Right lung (tissue), 10 donors: Measurements from ENCODE around the gene PNPLA1. TPM values are rescaled to one million over a fixed set of nuclear protein-coding genes. Genes with fewer than 3 reads are reported as not detected.

ENCODE experiments used
- DNase-seq, 2 donors: peaks; one replicate each; pipeline ENCODE4 v3.0.0-alpha.2; 2013
- long read RNA-seq, 8 donors: transcript quantifications; one replicate each; lab custom pipeline, GENCODE V29; 2026
- polyA plus RNA-seq, 5 donors: library from polyadenylated mRNA; unstranded; fragments of 120-200 nt; gene quantifications; one replicate each; pipeline versions ENCODE4 v1.2.1 to v1.2.3, GENCODE V29; 2013; ENCODE audit warnings: inconsistent platforms in 1 of 5, low replicate concordance in 1 of 5; ENCODE audit not compliant: insufficient read length in 5 of 5, insufficient read depth in 1 of 5

The PNPLA1 gene, protein sequence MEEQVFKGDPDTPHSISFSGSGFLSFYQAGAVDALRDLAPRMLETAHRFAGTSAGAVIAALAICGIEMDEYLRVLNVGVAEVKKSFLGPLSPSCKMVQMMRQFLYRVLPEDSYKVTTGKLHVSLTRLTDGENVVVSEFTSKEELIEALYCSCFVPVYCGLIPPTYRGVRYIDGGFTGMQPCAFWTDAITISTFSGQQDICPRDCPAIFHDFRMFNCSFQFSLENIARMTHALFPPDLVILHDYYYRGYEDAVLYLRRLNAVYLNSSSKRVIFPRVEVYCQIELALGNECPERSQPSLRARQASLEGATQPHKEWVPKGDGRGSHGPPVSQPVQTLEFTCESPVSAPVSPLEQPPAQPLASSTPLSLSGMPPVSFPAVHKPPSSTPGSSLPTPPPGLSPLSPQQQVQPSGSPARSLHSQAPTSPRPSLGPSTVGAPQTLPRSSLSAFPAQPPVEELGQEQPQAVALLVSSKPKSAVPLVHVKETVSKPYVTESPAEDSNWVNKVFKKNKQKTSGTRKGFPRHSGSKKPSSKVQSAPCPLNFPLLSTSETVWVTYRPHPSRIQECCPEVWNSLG
- polyA plus RNA-seq: under 1 TPM in 4 of 5 donors, not detected in 1; 0.13 to 0.21 (median 0.18) TPM
- long read RNA-seq, donor 1: 0 reads
- long read RNA-seq, donor 2: 0 reads
- long read RNA-seq, donor 3: 0 reads
- long read RNA-seq, donor 4: 0 reads
- long read RNA-seq, donor 5: 0 reads
- long read RNA-seq, donor 6: 0 reads
- long read RNA-seq, donor 7: 0 reads
- long read RNA-seq, donor 8: 0 reads

DNA sequence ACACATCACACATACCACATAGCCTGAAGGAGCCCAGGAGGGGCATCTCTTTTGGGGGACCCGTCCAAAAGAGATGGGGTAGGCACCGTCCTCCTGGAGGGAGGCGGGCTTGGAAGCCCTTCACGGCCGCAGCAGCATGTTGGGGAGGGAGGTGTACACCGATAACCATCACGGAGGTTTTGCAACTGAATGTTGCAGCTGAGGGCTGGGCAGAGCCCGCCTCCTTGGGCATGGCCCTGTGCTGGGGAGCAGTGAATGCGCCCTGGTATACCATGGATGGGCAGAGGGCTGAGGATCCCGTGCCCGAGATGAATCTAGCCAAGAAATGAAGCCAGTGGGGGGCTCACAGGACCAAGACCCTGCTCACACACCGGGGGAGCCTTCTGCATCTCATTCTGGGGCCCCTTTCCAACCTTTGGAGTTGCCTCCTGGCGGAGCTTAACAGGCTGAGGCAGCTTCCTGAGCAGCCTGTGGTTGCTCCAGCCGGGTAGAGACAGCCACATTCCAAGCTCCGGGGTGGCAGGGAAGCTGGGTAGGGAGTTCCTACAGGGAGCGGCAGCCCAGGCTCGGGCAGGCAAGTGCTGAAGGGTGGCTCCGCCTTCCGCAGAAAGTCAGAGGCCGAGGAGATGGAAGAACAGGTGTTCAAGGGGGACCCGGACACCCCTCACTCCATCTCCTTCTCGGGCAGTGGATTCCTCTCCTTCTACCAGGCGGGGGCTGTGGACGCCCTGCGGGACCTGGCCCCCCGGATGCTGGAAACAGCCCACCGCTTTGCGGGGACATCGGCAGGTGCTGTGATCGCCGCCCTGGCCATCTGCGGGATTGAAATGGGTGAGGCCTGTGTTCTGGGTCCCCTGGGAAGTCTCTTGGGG lies at the start of gene PNPLA1:
Gene PNPLA1 (plus strand): TSS at position 227 of the 872 bp plus-strand sequence. CDS start 400 bp downstream, at position 627.
- no peak for DNase-seq

GRCh38 chr6:36220226-36220625 lies 49.6 kb upstream of the PNPLA1 start:
- no peak for DNase-seq

DNA sequence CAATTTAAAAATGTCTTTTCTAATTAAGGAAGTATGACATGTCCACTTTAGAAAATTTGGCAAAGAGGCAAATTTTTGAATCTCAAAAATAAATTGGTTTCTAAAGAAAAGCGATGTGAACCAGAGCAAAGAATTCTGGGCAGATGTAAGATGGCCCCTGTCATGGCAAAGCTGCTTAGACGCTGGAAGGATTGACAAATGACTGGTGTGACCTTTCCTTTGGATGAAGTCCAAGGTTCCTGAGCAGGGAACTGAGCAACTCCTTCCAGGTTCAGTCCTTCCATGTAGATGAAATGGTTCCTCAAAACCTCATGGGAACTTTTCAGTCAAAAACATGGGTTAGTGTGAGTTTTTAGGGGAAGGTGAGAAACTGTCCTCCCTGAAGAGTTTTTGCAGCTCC lies 48.2 kb upstream of the PNPLA1 start:
- no peak for DNase-seq

DNA sequence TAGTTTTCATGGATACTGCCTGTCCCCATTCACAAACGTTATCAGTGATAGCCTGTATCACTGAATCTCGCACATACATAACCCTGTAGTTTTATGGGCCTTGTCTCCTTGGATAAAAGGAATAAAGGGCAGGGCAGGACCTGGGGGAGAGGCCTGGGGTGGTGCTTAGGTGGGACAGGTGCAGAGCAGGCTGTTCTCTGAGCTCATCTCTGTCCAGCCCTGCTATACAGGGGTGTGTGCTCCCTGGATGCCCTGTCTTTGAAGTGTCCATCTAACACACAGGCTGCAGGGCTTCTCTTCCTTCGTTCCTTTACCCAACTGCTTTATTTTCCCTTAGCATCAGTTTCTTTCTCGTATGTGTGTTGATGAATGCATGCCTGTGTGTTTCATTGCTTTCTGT lies 46.9 kb upstream of the PNPLA1 start:
- DNase-seq: no peak

DNA sequence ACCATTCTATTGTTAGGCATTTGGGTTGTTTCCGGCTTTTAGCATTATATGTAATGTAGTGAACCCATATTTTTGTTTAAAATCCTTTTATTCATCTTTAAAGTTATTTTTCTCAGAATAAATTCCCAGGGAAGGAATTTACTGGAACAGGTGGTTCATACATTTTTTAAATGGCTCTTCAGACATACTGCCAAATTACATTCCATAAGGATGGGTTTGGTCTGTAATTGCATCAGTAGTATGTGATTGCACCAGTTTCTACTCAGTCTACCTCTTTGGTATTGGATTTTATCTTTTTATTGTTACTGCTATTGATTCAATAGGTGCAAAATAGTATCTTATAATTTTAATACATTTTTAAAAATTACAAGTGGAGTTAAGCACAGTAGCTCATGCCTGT lies 46.2 kb upstream of the PNPLA1 start:
- DNase-seq: no peak

DNA sequence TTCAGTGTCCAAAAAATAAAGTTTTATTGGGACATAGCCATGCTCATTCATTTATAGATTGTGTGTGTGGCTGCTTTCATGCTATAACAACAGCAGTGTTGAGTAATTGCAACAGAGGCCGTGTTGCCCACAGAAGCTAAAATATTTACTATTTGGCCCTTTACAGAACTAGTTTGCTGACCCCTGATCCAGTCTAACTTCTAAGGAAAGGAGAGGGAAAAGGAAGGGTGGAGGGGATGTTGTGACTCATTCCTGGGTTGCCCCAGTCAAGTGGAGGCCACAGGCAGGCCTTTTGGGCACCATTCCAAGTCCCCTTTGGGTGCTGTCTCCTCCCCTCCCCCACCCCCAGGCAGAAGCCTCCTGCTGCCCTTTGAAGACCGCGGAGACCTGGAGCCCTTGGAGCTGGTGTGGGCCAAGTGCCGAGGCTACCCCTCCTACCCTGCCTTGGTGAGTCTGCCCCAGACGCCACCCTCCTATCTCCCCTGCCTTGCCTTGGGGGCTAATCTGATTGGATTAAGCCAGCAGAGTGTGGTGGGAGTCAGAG lies 44.9 kb upstream of the PNPLA1 start:
- no peak for DNase-seq

DNA sequence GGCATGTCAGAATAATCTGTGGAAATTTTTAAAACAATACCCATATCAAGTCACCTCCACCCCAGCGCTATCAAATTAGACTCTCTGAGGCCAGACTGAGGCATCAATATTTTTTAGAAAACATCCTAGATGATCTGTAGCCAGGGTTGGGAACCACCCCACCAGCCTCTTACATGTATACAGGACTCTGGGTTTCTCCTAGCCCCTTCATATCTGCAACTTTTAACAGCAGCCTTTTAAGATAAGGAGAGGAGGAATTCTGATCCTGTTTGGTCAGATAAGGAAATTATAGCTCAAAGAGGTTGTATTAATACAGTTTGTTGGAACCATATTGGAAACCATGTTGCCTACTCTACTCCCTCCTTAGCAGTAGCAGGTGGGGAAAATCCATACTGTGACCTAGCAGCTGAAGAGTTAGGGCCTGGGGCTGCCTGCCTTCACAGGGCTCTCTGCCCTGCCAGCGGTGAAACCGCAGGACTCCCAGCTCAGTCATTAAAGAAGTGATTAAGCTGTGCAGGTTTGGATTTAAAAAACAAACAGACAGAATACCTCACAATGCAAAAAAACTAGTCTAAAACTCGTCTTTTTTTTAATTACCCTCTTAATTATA lies 43.3 kb upstream of the PNPLA1 start:
- no peak for DNase-seq

DNA sequence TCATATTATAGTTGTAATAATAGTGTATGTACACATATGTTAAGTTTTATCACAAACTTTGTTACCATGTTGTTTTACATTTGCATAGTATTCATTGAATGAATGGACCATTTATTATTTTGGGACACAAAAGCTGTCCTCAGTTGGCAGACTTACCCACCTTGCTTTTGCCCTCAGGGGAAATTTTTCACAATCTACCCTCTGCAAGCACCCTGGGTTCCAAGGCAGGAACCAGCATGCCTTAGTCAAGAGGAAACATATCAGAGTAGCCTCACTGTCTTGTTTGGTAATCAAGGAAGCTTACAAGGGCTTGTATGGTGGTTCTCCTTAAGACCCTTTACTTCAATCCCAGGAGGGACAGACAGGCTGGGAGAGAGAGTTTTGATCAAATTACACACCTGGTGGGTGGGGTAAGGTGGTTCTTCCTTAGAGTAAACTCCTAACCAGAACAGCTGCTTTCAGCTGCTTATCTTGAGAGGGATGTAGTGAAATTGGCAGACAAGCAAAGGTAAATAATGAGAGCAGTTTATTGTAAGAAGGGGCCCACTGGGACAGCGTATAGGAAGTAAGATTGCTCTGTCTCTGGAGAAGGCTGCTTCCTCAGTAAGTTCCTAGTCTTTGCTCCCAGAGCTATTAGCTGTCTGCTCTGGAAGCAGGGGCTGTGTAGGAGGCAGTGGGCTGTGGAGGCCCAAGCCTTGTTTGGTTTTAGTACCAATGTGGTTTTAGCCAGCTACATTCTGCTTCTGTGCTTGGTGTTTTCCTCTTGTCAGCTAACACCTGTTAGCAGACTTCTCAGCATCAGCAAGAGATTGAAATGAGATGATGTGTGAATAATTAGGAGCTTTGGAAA lies 42.3 kb upstream of the PNPLA1 start:
- DNase-seq: no peak

GRCh38 chr6:36229223-36229622 lies 40.6 kb upstream of the PNPLA1 start:
- DNase-seq: no peak

DNA sequence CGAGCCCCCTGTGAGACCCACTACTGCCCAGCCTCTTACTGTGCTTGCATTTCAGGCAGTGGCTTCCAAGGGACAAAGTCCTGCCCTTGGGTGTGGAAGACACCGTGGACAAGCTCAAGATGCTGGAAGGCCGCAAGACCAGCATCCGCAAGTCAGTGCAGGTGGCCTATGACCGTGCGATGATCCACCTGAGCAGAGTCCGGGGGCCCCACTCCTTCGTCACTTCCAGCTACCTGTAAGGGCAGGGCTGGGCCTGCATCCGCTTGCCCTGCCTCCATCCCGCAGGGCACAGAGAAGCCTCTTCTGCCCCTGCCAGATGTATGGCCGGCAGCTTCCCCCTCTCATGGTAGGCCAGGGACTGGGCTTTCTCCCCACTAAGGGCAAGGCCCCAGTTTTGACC lies 39.5 kb upstream of the PNPLA1 start:
- no peak for DNase-seq

GRCh38 chr6:36232172-36232571 lies 37.7 kb upstream of the PNPLA1 start:
- no peak for DNase-seq

DNA sequence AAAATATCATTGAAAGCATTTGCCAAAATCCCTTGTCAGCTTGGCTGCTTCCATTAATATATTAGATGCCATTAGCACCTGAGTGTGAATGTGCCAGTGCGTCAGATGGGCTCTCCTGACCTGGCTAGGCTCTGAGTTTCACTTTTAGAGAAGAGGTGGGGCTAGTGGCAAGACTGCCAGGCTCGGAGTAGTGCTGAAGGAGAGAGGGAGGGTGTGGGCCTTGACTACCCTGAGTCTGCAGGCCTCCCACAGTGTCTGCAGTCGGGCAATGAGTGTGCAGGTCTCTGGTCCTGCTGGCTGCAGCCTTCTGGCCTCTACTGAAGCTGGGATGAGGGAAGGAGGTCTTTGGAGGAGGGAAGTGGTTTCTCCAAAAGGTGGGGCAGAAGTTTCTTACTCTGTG lies 34.6 kb upstream of the PNPLA1 start:
- DNase-seq: no peak

GRCh38 chr6:36235862-36236261 lies 34.0 kb upstream of the PNPLA1 start:
- no peak for DNase-seq

- DNase-seq: no peak
Observed at GRCh38 chr6:36239774-36240173, 30.1 kb upstream of the PNPLA1 start.

- DNase-seq: no peak
Observed at GRCh38 chr6:36241728-36242127, 28.1 kb upstream of the PNPLA1 start.

DNA sequence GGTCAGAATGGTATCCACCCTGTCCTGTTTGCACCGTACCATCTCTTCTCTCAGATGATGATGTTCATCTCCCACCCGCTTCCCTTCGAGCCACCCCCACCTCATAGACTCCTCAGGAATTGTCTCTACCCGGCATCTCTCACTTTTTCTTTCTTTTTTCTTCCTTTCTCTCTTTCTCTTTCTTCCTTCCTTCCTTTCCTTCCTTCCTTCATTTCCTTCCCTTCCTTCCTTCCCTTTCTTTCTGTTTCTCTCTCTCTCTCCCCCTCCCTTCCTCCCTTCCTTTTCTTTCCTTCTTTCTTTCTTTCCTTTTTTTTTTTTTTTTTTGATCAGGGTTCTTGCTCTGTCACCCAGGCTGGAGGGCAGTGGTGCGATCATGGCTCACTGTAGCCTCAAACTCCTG lies 27.7 kb upstream of the PNPLA1 start:
- no peak for DNase-seq

GRCh38 chr6:36242626-36243025 lies 27.2 kb upstream of the PNPLA1 start:
- DNase-seq: no peak

DNA sequence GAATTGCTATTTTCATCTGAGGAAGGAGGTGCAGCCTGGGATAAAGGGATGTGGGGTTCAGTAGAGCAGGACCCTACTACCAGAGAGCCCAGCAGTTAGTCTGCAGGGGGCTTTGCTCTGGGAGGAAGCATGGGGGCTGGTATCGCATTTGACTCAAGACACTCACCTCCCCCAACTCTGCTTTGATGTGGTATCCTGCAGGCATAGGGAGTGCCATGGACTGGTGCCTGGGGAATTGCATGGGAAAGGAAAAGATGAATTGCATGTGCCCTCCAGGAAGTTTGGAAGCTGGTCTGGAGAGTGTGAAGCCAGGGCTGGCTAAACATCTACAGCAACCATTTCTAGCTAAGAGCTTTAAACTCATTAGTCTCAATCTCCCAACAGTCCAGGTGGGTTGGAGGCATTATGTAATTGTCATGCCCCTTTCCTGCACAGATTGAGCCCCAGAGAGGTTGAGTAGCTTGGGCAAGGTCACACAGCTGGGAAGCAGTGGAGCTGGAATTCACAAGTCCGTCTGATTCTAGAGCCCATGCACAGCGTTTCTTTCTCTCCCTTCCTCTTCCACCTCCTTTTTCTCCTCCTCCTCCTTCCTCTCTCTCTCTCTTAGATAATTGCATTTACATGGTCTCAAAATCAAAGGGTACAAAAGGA lies 26.2 kb upstream of the PNPLA1 start:
- no peak for DNase-seq

DNA sequence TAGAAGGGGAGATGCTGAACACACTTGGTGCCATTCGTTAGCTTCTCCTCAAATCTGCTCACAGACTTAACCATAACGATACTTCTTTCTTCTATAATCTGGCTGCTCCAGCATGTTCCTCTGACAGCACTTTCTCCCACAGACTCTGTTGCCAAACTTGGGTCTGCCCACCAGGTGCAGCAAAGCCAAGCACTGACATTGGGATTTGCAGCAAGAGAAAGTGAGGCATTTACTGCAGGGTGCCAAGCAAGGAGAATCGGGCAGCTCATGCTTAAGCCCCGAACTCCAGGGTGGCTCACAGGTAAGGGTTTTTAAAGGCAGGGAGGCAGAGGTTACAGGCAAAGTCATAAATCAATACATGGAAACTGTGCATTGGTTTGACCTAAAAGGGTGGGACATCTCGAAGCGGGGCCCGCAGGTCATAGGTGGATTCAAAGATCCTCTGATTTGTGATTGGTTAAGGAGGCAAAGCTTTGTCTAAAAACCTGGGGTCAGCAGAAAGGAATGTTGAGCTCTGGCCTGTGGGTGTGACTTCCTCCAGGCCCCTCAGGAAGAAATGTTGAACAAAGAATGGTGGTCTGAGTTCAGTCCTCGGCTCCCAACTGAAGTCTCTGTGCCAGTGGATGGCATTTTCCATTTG lies 25.1 kb upstream of the PNPLA1 start:
- no peak for DNase-seq
